Subcutaneous adipose tissue (tissue), 4 donors: ENCODE measurements around the gene PCSK6. TPM values are rescaled to one million over a fixed set of nuclear protein-coding genes. Genes with fewer than 3 reads are reported as not detected.

Experiments used
- total RNA-seq, 4 donors: library from RNA; depleted of rRNA; stranded (reverse); fragments of >200 nt; gene quantifications; one replicate each; pipeline ENCODE4 v1.1.0, GENCODE V29; 2016
- TF ChIP-seq, protein P1 (sequence below): fragments of 450-650 bp; IDR thresholded peaks from one replicate; pipeline ENCODE4 v1.5.1; 2016; ENCODE audit warnings: low read depth, mild to moderate bottlenecking, control low read depth, antibody characterized with exemption, moderate library complexity

Gene PCSK6
- total RNA-seq, 4 donors from 2014 or later: 4.4 to 8.7 (median 5.9) TPM

DNA sequence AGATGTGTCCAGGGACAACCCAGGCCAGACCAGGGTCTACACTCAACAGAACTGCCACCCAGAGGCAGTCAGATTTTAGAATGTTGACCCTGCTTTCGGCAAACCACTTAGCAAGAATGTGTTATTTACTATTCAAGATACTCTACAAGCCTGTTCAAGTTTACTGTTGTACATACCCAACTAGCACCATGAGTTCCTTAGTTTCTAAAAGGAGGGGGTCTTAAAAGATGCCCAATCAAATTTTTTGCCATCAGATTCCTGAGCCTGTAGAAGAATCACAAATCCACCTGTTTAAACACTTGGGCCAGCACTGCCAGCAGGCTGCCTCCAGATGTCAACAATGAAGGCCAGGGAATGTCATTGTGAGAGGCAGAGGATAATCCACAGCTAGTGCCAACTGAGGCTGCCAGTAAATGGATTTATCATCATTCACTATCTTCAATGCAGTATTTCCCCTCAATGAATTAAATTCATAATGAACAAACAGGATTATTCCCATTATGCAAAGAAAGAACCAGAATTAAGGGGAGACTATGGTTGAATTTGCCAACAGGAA lies 150.9 kb downstream of the PCSK6 start:
- TF ChIP-seq, protein P1, sequence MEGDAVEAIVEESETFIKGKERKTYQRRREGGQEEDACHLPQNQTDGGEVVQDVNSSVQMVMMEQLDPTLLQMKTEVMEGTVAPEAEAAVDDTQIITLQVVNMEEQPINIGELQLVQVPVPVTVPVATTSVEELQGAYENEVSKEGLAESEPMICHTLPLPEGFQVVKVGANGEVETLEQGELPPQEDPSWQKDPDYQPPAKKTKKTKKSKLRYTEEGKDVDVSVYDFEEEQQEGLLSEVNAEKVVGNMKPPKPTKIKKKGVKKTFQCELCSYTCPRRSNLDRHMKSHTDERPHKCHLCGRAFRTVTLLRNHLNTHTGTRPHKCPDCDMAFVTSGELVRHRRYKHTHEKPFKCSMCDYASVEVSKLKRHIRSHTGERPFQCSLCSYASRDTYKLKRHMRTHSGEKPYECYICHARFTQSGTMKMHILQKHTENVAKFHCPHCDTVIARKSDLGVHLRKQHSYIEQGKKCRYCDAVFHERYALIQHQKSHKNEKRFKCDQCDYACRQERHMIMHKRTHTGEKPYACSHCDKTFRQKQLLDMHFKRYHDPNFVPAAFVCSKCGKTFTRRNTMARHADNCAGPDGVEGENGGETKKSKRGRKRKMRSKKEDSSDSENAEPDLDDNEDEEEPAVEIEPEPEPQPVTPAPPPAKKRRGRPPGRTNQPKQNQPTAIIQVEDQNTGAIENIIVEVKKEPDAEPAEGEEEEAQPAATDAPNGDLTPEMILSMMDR: no peak

GRCh38 chr15:101337976-101338375 lies 151.5 kb downstream of the PCSK6 start:
- TF ChIP-seq, protein P1: no peak

DNA sequence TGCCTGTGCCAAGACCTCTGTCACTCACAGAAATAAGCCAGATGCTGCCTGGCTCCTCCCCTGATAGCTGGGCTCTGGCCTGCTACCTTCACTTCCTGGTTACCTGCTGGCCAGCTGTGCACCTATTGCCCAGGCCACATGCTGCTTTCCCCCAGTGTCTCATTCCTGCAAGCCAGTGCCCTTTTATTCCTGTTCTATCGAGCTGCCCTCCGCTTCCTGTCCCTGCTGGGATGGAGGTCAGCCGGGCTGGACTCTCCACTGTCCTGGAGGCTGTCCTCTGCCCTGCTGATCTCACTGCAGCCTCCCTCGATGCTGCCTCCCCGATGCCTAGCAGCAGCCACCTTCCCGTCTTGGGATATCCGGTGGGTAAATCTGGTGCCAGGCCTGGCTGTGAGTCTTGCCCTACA lies 157.4 kb downstream of the PCSK6 start:
- TF ChIP-seq, protein P1: no peak

- TF ChIP-seq, protein P1: no peak
These were observed 159.6 kb downstream of the PCSK6 start for GRCh38 chr15:101329867-101330380.

DNA sequence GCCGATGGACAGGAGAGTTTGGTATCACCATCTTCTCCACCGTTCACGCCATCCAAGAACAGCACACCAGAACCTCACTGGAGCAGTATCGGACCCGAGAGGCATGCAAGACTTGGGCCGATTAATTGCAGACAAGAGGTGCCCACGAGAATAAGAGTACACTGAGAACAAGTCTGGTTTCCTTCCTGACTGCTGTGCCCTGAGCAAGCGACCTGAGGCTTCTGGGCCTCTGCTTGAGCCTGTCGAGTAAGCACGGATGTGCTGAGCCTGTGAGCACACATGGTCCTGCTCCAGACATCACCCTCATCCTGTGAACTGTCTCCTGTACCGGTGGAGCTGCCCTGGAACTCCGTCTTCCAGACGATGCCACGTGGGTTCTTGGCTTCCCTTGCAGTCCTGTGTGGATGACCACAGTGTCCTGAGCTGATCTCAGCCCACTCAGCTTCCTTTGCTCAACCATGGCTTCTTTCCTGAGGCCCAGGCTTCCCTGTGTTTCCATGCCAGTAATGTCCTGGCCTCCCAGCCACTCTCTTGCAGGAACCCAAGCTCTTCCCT lies 160.1 kb downstream of the PCSK6 start:
- TF ChIP-seq, protein P1: no peak

DNA sequence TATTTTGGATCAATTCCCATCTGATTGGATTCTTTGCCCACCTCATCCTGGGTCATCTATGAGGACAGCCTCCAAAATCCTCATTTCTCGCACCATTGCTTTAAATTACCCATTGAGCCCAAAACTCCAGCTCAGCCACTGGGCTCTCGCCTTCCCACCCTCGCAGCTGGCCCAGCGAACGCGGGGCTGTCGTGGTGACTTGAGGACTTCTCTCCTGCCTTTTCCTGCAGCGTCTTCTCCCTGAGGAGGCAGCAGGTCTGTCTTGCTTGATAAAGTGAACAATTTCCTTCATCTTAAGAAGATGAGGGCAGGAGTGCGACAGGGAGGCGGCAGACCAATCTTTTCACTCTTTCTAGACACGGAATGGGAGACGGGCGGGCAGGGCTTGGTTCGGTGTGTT lies 161.5 kb downstream of the PCSK6 start:
- TF ChIP-seq, protein P1: no peak

DNA sequence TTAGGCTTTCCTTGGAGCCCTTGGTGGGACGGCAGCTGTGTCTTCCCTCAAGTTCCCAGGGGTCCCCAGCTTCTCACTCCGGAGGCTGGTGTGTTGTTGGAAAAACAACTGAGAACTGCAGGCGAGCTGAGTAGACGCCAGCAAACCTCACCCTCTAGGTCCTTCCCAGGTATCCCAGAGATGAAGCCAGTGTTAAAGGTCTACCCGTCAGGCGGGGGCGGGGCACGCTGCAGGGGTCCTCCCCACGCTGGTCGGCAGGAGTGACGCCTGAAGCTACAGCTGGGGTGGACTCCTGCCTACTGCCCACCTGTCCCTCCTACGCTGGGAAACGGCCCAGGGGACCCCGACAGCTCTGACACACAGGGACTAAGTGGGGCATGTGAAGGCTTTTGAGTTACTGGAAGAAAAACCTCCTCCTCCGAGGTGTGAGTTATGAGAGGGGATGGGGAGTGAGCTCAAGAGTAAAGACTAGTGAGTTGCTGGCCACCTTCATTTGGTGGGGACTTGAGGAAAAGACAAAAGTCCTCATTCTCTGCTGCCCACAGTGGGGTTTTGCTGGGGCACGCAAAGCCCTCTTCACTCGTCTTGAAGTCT lies 162.3 kb downstream of the PCSK6 start:
- TF ChIP-seq, protein P1: no peak
